ENCODE data around the gene AHR. TPM values are rescaled to one million over a fixed set of nuclear protein-coding genes. Genes with fewer than 3 reads are reported as not detected.

AHR gene
- polyA plus RNA-seq = 7.7 to 19.4 TPM (median 13.4 TPM) in 3 replicates
- polyA plus RNA-seq (2011; ENCODE audit: low read depth) = 21.0 TPM
- 10.3 and 22.8 TPM in 2 replicates for polyA plus RNA-seq (2011; cell fraction: cytosol; rRNA removed)
- polyA plus RNA-seq (2011; cell fraction: nucleus; rRNA removed) = 32.8 and 37.0 TPM in 2 replicates
- 22.8 and 26.4 TPM in 2 replicates for polyA plus RNA-seq (2012; ENCODE audit: low replicate concordance)
- polyA minus RNA-seq = 13.9 to 50.5 TPM (median 20.1 TPM) in 3 replicates
- polyA minus RNA-seq (2011; cell fraction: cytosol; rRNA and poly(A)+ RNA removed) = 22.3 TPM
- 41.2 and 94.2 TPM in 2 replicates for polyA minus RNA-seq (2011; cell fraction: nucleus; rRNA and poly(A)+ RNA removed)

GRCh38 chr7:17298102-17298839, at the start of gene AHR:
Gene AHR (plus strand): TSS chr7:17298652. CDS start chr7:17299265, 613 bp downstream.
- peak; percentile 44 for FAIRE-seq

GRCh38 chr7:17253885-17254284, 44.6 kb upstream of the AHR start:
- DNase-seq (ENCODE audit: low read depth, low spot score) (no peak), FAIRE-seq (no peak)
- dilution Hi-C loops (cut with MboI; ENCODE audit: extremely low pct_ligation_motif_present, low sequenced_read_pairs) = no loop called here
- no peak overlapping the region for H3K4me3 ChIP-seq (ENCODE audit: control insufficient read depth in 2 of 3, extremely low read depth in 1 of 3, insufficient read depth in 2 of 3, low read depth in 1 of 3, low read length in 3 of 3)
- no peak overlapping the region for H3K27ac ChIP-seq (ENCODE audit: control insufficient read depth, insufficient read depth, low read length)
- H3K27me3 ChIP-seq (ENCODE audit: control insufficient read depth, extremely low read depth, insufficient read depth, low read length) = no peaks in the 10 kb centered on the region
- no peaks in the 10 kb centered on the region for H3K36me3 ChIP-seq (ENCODE audit: control insufficient read depth in 2 of 2, extremely low read depth in 1 of 2, insufficient read depth in 2 of 2, low read length in 2 of 2)
- H3K9me1 ChIP-seq (ENCODE audit: control insufficient read depth, extremely low read depth, insufficient read depth, low read length) = no peaks in the 10 kb centered on the region
- no peak overlapping the region for H3K4me2 ChIP-seq (ENCODE audit: control insufficient read depth, extremely low read depth, insufficient read depth, low read depth, low read length)
- no peak overlapping the region for H3K9ac ChIP-seq (ENCODE audit: control insufficient read depth, extremely low read depth, insufficient read depth, low read length)
- no peaks in the 10 kb centered on the region for H3K9me3 ChIP-seq (ENCODE audit: control insufficient read depth, low read depth, low read length)
- TF ChIP-seq EZH2 (IDR thresholded peaks at IDR 0.05; ENCODE audit: low read length) = no peak
- TF ChIP-seq CTCF (optimal IDR thresholded peaks at IDR 0.05 in 1 of 3, IDR thresholded peaks at IDR 0.05 in 1 of 3, conservative IDR thresholded peaks at IDR 0.05 in 1 of 3; ENCODE audit: extremely low read depth in 1 of 3, insufficient read depth in 2 of 3, low read length in 3 of 3) = no peak
- no peaks in the 10 kb centered on the region for H3K79me2 ChIP-seq (ENCODE audit: control insufficient read depth, insufficient read depth, low read length)
- H2AFZ ChIP-seq (ENCODE audit: control insufficient read depth, low read length) = no peak overlapping the region
- H3K4me1 ChIP-seq (ENCODE audit: control insufficient read depth, extremely low read depth, insufficient read depth, low read length) = no peaks in the 10 kb centered on the region
- no peaks in the 10 kb centered on the region for H4K20me1 ChIP-seq (ENCODE audit: control insufficient read depth, extremely low read depth, insufficient read depth, low read length)

More at GRCh38 chr7:17298102-17298839, at the start of gene AHR:
- Histone ChIP-seq H3K9me3 (ENCODE audit: control insufficient read depth, low read depth, low read length) (no peaks in the 10 kb centered on the region), H3K9me1 (ENCODE audit: control insufficient read depth, extremely low read depth, insufficient read depth, low read length) (no peaks in the 10 kb centered on the region), H3K9ac (ENCODE audit: control insufficient read depth, extremely low read depth, insufficient read depth, low read length) (peak within 1 kb of the TSS; percentile 79), H3K4me3 (ENCODE audit: control insufficient read depth in 2 of 3, extremely low read depth in 1 of 3, insufficient read depth in 2 of 3, low read depth in 1 of 3, low read length in 3 of 3) (peak within 1 kb of the TSS; percentile 68 to 73 (median 68)), H2AFZ (ENCODE audit: control insufficient read depth, low read length) (peak within 1 kb of the TSS; percentile 100), H3K27me3 (ENCODE audit: control insufficient read depth, extremely low read depth, insufficient read depth, low read length) (no peaks in the 10 kb centered on the region), H4K20me1 (ENCODE audit: control insufficient read depth, extremely low read depth, insufficient read depth, low read length) (no peaks in the 10 kb centered on the region), H3K79me2 (ENCODE audit: control insufficient read depth, insufficient read depth, low read length) (peaks cover 44% of the 10 kb centered on the region), H3K4me1 (ENCODE audit: control insufficient read depth, extremely low read depth, insufficient read depth, low read length) (peaks cover 5% of the 10 kb centered on the region), H3K36me3 (ENCODE audit: control insufficient read depth in 2 of 2, extremely low read depth in 1 of 2, insufficient read depth in 2 of 2, low read length in 2 of 2) (no peaks in the 10 kb centered on the region), H3K4me2 (ENCODE audit: control insufficient read depth, extremely low read depth, insufficient read depth, low read depth, low read length) (peak within 1 kb of the TSS; percentile 81), H3K27ac (ENCODE audit: control insufficient read depth, insufficient read depth, low read length) (peak within 1 kb of the TSS; percentile 87)
- peak; percentile 45 for DNase-seq (ENCODE audit: low read depth, low spot score)
- dilution Hi-C loops (cut with MboI; ENCODE audit: extremely low pct_ligation_motif_present, low sequenced_read_pairs) = no loop called here
- no peak for TF ChIP-seq CTCF (optimal IDR thresholded peaks at IDR 0.05 in 1 of 3, IDR thresholded peaks at IDR 0.05 in 1 of 3, conservative IDR thresholded peaks at IDR 0.05 in 1 of 3; ENCODE audit: extremely low read depth in 1 of 3, insufficient read depth in 2 of 3, low read length in 3 of 3)
- no peak for TF ChIP-seq EZH2 (IDR thresholded peaks at IDR 0.05; ENCODE audit: low read length)
